ENCODE results near the gene ANKRD10. TPM values are rescaled to one million over a fixed set of nuclear protein-coding genes. Genes with fewer than 3 reads are reported as not detected.

The ANKRD10 gene
- total RNA-seq, 1 experiment from 2014 or later = 219 TPM

GRCh38 chr13:110912651-110913051 lies 2.2 kb downstream of the ANKRD10 start (continued):
- TF ChIP-seq AR (CRISPR knock-in tag; IDR thresholded peaks at IDR 0.05) = no peak
- no peak for TF ChIP-seq ZNF396 (CRISPR knock-in tag; IDR thresholded peaks at IDR 0.05; ENCODE audit: borderline replicate concordance)
- TF ChIP-seq, protein P1, sequence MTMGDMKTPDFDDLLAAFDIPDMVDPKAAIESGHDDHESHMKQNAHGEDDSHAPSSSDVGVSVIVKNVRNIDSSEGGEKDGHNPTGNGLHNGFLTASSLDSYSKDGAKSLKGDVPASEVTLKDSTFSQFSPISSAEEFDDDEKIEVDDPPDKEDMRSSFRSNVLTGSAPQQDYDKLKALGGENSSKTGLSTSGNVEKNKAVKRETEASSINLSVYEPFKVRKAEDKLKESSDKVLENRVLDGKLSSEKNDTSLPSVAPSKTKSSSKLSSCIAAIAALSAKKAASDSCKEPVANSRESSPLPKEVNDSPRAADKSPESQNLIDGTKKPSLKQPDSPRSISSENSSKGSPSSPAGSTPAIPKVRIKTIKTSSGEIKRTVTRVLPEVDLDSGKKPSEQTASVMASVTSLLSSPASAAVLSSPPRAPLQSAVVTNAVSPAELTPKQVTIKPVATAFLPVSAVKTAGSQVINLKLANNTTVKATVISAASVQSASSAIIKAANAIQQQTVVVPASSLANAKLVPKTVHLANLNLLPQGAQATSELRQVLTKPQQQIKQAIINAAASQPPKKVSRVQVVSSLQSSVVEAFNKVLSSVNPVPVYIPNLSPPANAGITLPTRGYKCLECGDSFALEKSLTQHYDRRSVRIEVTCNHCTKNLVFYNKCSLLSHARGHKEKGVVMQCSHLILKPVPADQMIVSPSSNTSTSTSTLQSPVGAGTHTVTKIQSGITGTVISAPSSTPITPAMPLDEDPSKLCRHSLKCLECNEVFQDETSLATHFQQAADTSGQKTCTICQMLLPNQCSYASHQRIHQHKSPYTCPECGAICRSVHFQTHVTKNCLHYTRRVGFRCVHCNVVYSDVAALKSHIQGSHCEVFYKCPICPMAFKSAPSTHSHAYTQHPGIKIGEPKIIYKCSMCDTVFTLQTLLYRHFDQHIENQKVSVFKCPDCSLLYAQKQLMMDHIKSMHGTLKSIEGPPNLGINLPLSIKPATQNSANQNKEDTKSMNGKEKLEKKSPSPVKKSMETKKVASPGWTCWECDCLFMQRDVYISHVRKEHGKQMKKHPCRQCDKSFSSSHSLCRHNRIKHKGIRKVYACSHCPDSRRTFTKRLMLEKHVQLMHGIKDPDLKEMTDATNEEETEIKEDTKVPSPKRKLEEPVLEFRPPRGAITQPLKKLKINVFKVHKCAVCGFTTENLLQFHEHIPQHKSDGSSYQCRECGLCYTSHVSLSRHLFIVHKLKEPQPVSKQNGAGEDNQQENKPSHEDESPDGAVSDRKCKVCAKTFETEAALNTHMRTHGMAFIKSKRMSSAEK (CRISPR knock-in tag; IDR thresholded peaks at IDR 0.05; ENCODE audit: borderline replicate concordance) = no peak

DNA sequence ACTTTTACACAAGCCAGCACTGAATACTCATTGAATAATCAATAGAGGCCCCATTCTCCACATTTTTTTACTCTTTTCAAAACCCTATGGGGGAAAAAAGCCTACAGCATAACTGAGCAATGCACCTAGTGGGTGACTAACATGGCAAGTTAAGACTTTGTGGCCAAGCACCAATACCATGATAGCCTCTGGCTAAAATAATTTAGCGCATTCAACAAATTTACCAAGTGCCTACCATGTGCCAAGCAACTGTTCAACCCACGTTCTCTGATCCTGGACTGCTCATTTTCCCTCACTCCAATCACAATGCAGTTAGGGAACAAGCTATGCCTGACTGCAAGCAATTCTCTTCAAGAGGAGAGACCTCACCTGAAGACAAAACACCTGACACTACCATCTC lies 3.0 kb downstream of the ANKRD10 start:
- Mint-ChIP-seq H3K9me3 (no peaks in the 10 kb centered on the region), H3K36me3 (peaks cover 28% of the 10 kb centered on the region), H3K4me3 (peak overlapping the region; percentile 92), H3K27me3 (ENCODE audit: low read depth) (no peaks in the 10 kb centered on the region), H3K27ac (peak overlapping the region; percentile 87), H3K4me1 (peaks cover 72% of the 10 kb centered on the region)
- ATAC-seq = no peak
- TF ChIP-seq ZNF263 (CRISPR knock-in tag; IDR thresholded peaks at IDR 0.05; ENCODE audit: low read depth) (no peak), NFATC4 (CRISPR knock-in tag; IDR thresholded peaks at IDR 0.05) (no peak), GABPB1 (CRISPR knock-in tag; IDR thresholded peaks at IDR 0.05) (no peak), GTF2I (CRISPR knock-in tag; conservative IDR thresholded peaks at IDR 0.05) (no peak)
- TF ChIP-seq, protein P2, sequence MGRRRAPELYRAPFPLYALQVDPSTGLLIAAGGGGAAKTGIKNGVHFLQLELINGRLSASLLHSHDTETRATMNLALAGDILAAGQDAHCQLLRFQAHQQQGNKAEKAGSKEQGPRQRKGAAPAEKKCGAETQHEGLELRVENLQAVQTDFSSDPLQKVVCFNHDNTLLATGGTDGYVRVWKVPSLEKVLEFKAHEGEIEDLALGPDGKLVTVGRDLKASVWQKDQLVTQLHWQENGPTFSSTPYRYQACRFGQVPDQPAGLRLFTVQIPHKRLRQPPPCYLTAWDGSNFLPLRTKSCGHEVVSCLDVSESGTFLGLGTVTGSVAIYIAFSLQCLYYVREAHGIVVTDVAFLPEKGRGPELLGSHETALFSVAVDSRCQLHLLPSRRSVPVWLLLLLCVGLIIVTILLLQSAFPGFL (CRISPR knock-in tag; IDR thresholded peaks at IDR 0.05; ENCODE audit: borderline replicate concordance) = no peak
- ChIA-PET CTCF (interaction anchor here (1.0 kb wide), 1 partner anchor 267 kb away, joined by 3 read pairs; no protein-coding TSS in a partner anchor), POLR2A (no interaction called here)
- no peak for DNase-seq (ENCODE audit: low spot score)

DNA sequence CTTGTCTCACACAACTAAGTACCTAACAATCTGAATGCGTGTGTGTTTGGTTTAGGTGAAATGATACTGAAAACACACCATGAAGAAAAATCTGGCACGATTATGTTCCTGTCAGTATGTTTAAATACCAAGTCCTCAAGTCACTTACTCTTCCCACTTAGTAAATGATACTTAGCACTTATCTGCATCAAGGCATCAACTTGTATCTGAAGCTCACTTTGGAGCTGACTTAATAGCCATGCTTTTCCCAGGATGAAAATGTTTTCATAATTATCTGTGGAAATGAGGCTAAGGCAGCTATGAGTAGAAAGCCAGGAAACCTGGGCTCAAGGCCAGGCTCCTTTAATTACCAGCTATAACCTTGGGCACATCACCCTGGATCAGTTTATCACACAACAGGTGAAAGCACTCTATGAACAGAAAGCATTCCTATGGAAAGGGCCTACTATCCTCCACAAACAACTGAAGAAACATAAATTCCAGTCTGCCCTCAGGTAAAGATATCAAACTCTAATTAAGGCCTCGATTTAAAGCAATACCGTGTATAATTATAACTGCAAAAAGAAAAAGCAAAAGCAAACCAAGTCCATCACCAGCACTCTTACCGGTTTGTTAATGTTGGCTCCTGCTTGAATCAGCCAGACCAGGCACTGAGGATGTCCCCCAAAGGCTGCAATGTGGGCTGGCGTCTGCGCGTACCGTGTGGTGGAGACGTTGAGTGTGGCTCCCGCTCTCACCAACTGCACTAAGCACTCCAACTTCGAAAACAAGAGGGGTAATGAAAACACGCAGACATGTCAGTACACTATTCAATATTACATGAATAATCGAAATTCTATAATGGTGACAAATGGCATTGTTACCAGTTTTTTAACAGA lies 4.6 kb downstream of the ANKRD10 start:
- ATAC-seq (no peak), DNase-seq (ENCODE audit: low spot score) (no peak)
- Mint-ChIP-seq H3K4me1 (peaks cover 77% of the 10 kb centered on the region), H3K27ac (peak overlapping the region; percentile 97), H3K36me3 (peaks cover 41% of the 10 kb centered on the region), H3K27me3 (ENCODE audit: low read depth) (no peaks in the 10 kb centered on the region), H3K4me3 (peak overlapping the region; percentile 42), H3K9me3 (no peaks in the 10 kb centered on the region)
- CTCF ChIA-PET = interaction anchor here (1.1 kb wide), 1 partner anchor 266 kb away, joined by 3 read pairs; no protein-coding TSS in a partner anchor
- TF ChIP-seq TP53 (CRISPR knock-in tag; IDR thresholded peaks at IDR 0.05) (0 out of 2 replicates have a peak, but pooled peaks have one; percentile 5), IRF2 (CRISPR knock-in tag; IDR thresholded peaks at IDR 0.05; ENCODE audit: borderline replicate concordance, low read depth) (no peak)
- POLR2A ChIA-PET = no interaction called here
